Immature natural killer cell (primary cell): ENCODE data around the gene SPRR3. TPM values are rescaled to one million over a fixed set of nuclear protein-coding genes. Genes with fewer than 3 reads are reported as not detected.

Experiments used
- DNase-seq, 3 donors: peaks; one replicate each; pipeline ENCODE4 v3.0.0; 2022; ENCODE audit warnings: mixed read lengths in 1 of 3
- H3K27ac Mint-ChIP-seq, 6 donors: one replicate each; pipeline ENCODE4 v1.8.0; 2020; ENCODE audit warnings: mixed read lengths in 6 of 6, mild to moderate bottlenecking in 5 of 6, inconsistent platforms in 4 of 6, moderate library complexity in 3 of 6
- H3K27me3 Mint-ChIP-seq, 3 donors: one replicate each; pipeline ENCODE4 v1.8.0; 2020 to 2021; ENCODE audit warnings: low read depth in 3 of 3, mild to moderate bottlenecking in 3 of 3, mixed read lengths in 3 of 3, moderate library complexity in 3 of 3, inconsistent platforms in 1 of 3
- H3K36me3 Mint-ChIP-seq, 3 donors: one replicate each; pipeline ENCODE4 v1.8.0; 2020; ENCODE audit warnings: mixed read lengths in 3 of 3, inconsistent platforms in 2 of 3, mild to moderate bottlenecking in 2 of 3
- H3K4me1 Mint-ChIP-seq, 2 donors: one replicate each; pipeline ENCODE4 v1.8.0; 2020; ENCODE audit warnings: inconsistent platforms in 2 of 2, mild to moderate bottlenecking in 2 of 2, mixed read lengths in 2 of 2, moderate library complexity in 1 of 2
- H3K4me3 Mint-ChIP-seq, 5 donors: one replicate each; pipeline ENCODE4 v1.8.0; 2020; ENCODE audit warnings: mild to moderate bottlenecking in 5 of 5, mixed read lengths in 5 of 5, inconsistent platforms in 3 of 5, moderate library complexity in 3 of 5
- H3K9me3 Mint-ChIP-seq, 6 donors: one replicate each; pipeline ENCODE4 v1.8.0; 2020; ENCODE audit warnings: mild to moderate bottlenecking in 6 of 6, mixed read lengths in 6 of 6, inconsistent platforms in 4 of 6, moderate library complexity in 3 of 6
- polyA plus RNA-seq, 3 donors: library from polyadenylated mRNA; unstranded; fragments of 300-500 nt; fragmentation: Illumina TruSeq; gene quantifications; one replicate each; pipeline ENCODE4 v1.2.3, GENCODE V29; 2021

SPRR3 gene
- not detected for polyA plus RNA-seq

- Mint-ChIP-seq H3K36me3 (no peaks in the 10 kb centered on the region), H3K4me1 (no peaks in the 10 kb centered on the region), H3K27me3 (peaks cover 0 to 8% (median 4%) of the 10 kb centered on the region in 3 donors), H3K27ac (no peak within 1 kb of the TSS), H3K9me3 (no peaks in the 10 kb centered on the region), H3K4me3 (no peak within 1 kb of the TSS)
- no peak for DNase-seq
Observed at GRCh38 chr1:153001382-153001781, at the start of gene SPRR3. SPRR3 (plus strand) TSS chr1:153001749; CDS start chr1:153003021, 1,272 bp downstream.

DNA sequence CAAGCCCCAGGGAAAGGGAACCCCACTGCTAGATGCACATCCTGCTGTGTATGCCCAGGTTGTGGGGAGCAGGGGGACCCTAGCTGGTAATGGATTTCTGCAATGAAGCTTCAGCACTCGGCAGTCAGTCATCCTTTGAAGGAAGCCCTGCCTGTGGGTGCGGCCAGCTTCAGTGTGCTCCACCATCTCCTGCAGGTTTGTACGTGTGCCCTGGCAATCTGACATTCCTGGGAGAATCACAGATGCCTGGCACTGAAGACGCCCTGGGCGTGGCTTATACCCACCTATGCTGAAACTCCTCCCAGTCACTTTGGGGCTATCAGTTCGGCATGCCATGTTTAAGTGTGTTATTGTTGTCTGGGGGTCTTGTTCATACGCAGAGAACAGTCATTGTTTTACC, 47.8 kb upstream of the SPRR3 start:
- no peaks in the 10 kb centered on the region for H3K9me3 Mint-ChIP-seq
- H3K36me3 Mint-ChIP-seq, result no peaks in the 10 kb centered on the region
- no peak for DNase-seq
- no peaks in the 10 kb centered on the region for H3K4me1 Mint-ChIP-seq
- H3K27ac Mint-ChIP-seq, result no peak overlapping the region
- H3K4me3 Mint-ChIP-seq, result no peak overlapping the region
- H3K27me3 Mint-ChIP-seq, result peaks cover under 1 to 5% (median 3%) of the 10 kb centered on the region in 3 donors

GRCh38 chr1:152954436-152954835, 47.1 kb upstream of the SPRR3 start:
- no peak overlapping the region for H3K27ac Mint-ChIP-seq
- no peak for DNase-seq
- H3K4me3 Mint-ChIP-seq, result no peak overlapping the region
- H3K27me3 Mint-ChIP-seq, result peaks cover 2 to 5% (median 5%) of the 10 kb centered on the region in 3 donors
- H3K4me1 Mint-ChIP-seq, result no peaks in the 10 kb centered on the region
- no peaks in the 10 kb centered on the region for H3K9me3 Mint-ChIP-seq
- H3K36me3 Mint-ChIP-seq, result no peaks in the 10 kb centered on the region

- no peak for DNase-seq
- H3K36me3 Mint-ChIP-seq, result no peaks in the 10 kb centered on the region
- no peak overlapping the region for H3K27ac Mint-ChIP-seq
- H3K4me3 Mint-ChIP-seq, result no peak overlapping the region
- H3K4me1 Mint-ChIP-seq, result peaks cover 0 to 1% of the 10 kb centered on the region in 2 donors
- no peaks in the 10 kb centered on the region for H3K9me3 Mint-ChIP-seq
- H3K27me3 Mint-ChIP-seq, result peaks cover 4 to 7% (median 6%) of the 10 kb centered on the region in 3 donors
Observed at GRCh38 chr1:152957561-152957960, 44.0 kb upstream of the SPRR3 start.

- no peak for DNase-seq
- peaks cover 4 to 9% (median 7%) of the 10 kb centered on the region in 3 donors for H3K27me3 Mint-ChIP-seq
- H3K4me1 Mint-ChIP-seq, result peaks cover 0 to 1% of the 10 kb centered on the region in 2 donors
- no peak overlapping the region for H3K27ac Mint-ChIP-seq
- no peak overlapping the region for H3K4me3 Mint-ChIP-seq
- no peaks in the 10 kb centered on the region for H3K36me3 Mint-ChIP-seq
- H3K9me3 Mint-ChIP-seq, result no peaks in the 10 kb centered on the region
Observed at GRCh38 chr1:152959273-152959672, 42.3 kb upstream of the SPRR3 start.

DNA sequence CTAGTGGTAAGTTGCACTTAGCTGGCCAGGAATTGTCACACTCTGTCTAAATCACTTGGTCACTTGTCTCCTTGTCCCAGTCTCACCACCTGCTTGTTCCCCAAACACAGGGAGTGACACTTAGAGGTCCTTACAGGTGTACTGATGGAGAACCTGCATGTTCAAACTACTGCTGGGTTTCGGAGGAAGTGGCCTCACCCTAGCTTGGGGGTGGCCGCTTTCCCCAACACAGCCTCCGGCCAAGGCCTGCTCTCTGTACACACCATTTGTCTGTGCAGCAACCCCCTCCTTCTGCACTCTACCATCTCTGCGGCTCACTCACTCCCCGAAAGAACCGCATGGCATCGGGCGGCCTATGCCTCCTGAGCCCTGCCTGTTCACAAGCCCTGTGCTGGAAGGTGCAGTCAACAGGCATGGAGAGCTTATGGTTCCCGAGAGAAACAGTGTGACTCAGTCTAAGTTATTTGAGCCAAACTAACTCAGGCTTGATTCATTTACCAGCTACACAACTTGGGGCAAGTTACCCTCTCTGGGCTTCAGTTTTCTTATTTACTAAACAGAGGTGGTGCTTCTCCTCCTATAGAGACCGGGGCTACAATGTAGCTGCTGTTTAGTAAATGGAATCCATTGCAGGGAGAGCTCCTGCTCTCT, 41.6 kb upstream of the SPRR3 start:
- Mint-ChIP-seq H3K9me3 (peaks cover 0 to 1% (median 0%) of the 10 kb centered on the region in 6 donors), H3K4me1 (peaks cover 0 to 1% of the 10 kb centered on the region in 2 donors), H3K36me3 (no peaks in the 10 kb centered on the region), H3K4me3 (no peak overlapping the region), H3K27me3 (peaks cover 4 to 8% (median 7%) of the 10 kb centered on the region in 3 donors), H3K27ac (no peak overlapping the region)
- DNase-seq, result no peak

DNA sequence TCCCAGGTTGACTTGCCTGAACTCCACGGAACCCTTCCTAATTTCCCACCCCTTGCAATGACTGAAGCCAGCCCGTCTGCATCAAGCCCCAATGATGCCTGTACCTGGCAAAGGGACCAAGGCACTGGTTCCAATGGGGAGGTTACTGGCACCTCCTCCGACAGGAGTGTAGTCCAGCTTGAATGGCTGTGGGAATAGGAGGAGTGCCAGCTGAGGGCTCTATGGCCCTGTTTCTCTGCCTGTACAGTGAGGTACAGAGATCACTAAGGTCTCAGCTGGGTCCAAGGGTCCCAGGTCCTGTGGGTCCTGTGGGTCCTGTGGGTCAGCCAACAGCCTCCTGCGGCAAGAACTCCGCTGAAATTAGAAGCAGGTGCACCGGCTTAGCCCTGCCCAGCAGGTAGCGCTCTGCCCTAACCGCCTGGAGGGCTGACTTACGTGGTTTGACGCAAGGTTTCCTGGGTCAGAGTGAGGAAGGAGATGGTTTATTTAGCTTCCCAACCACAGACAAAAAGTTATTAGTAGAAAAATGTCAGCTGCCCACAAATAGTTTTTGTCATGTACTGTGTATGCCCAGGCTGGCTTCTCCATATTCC, 41.0 kb upstream of the SPRR3 start:
- Mint-ChIP-seq H3K27ac (no peak overlapping the region), H3K4me1 (peaks cover 0 to 1% of the 10 kb centered on the region in 2 donors), H3K9me3 (peaks cover 0 to 1% (median 0%) of the 10 kb centered on the region in 6 donors), H3K4me3 (no peak overlapping the region), H3K36me3 (no peaks in the 10 kb centered on the region), H3K27me3 (peaks cover 4 to 8% (median 8%) of the 10 kb centered on the region in 3 donors)
- DNase-seq, result no peak

DNA sequence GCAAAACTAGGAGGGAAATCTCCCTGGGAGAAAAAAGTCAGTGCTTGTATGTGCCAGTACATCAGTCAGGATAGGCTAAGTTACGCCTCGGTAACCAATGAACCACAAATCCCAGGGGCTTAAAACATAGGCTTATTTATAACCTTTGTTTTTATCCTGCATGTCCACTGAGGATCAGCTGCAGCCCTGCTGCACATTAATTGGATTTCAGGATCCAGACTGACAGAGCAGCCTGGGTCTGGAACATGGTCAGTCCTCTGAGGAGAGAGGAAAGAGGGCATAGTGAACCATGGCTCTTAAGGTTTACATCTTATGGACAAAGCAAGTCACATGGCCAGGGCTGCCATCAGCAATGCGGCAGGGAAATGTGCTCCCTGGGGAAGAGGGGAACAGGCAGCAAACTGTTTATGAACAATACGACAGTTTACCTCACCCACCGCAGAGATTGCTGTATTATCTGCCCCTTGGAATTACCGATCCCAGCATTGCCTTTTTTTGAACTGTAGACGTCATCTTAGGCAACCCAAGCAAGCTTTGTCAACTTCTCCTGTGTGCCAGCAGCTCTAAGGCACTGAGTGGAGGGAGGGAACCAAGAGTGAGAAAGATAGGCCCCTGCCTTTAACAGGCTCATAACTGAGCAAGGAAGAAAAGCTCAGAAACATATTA, 40.2 kb upstream of the SPRR3 start:
- Mint-ChIP-seq H3K36me3 (no peaks in the 10 kb centered on the region), H3K4me3 (no peak overlapping the region), H3K4me1 (peaks cover 0 to 1% of the 10 kb centered on the region in 2 donors), H3K27me3 (peaks cover 4 to 8% (median 8%) of the 10 kb centered on the region in 3 donors), H3K27ac (no peak overlapping the region), H3K9me3 (peaks cover 0 to 1% (median 0%) of the 10 kb centered on the region in 6 donors)
- no peak for DNase-seq

GRCh38 chr1:152962876-152963415, 38.6 kb upstream of the SPRR3 start:
- no peak overlapping the region for H3K4me3 Mint-ChIP-seq
- no peak overlapping the region for H3K27ac Mint-ChIP-seq
- H3K9me3 Mint-ChIP-seq, result peaks cover 0 to 1% (median 0%) of the 10 kb centered on the region in 6 donors
- no peak for DNase-seq
- no peaks in the 10 kb centered on the region for H3K36me3 Mint-ChIP-seq
- peaks cover 6 to 8% (median 8%) of the 10 kb centered on the region in 3 donors for H3K27me3 Mint-ChIP-seq
- peaks cover 0 to 1% of the 10 kb centered on the region in 2 donors for H3K4me1 Mint-ChIP-seq

DNA sequence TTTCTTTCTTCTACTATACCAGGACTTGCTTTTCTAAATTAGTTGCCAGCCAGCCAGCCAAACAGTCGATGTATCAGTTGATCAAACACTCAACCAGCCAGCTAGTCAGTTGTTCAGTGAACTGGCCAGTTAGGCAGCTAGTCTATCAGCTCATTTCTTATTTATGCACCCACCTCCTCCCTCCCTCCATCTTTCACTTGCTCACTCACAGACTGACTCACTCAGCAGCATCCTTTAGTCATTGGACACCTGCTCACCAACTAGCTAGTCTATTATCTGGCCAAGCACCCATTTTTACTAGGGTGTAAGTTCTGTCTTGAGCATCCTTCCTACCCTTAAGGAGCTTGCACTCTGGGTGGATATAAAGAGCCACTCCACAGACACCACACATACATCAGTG, 37.0 kb upstream of the SPRR3 start:
- H3K4me3 Mint-ChIP-seq, result no peak overlapping the region
- no peak for DNase-seq
- peaks cover 0 to 1% (median 0%) of the 10 kb centered on the region in 6 donors for H3K9me3 Mint-ChIP-seq
- no peak overlapping the region for H3K27ac Mint-ChIP-seq
- H3K36me3 Mint-ChIP-seq, result no peaks in the 10 kb centered on the region
- peaks cover 0 to 1% of the 10 kb centered on the region in 2 donors for H3K4me1 Mint-ChIP-seq
- H3K27me3 Mint-ChIP-seq, result peaks cover 4 to 8% (median 6%) of the 10 kb centered on the region in 3 donors

GRCh38 chr1:152965853-152966252, 35.7 kb upstream of the SPRR3 start:
- Mint-ChIP-seq H3K36me3 (no peaks in the 10 kb centered on the region), H3K4me1 (peaks cover 0 to 1% of the 10 kb centered on the region in 2 donors), H3K27me3 (peaks cover 2 to 8% (median 3%) of the 10 kb centered on the region in 3 donors), H3K27ac (no peak overlapping the region), H3K4me3 (no peak overlapping the region), H3K9me3 (peaks cover 0 to 1% (median 0%) of the 10 kb centered on the region in 6 donors)
- no peak for DNase-seq

GRCh38 chr1:152967201-152967600, 34.3 kb upstream of the SPRR3 start:
- no peaks in the 10 kb centered on the region for H3K36me3 Mint-ChIP-seq
- peaks cover 2 to 9% (median 4%) of the 10 kb centered on the region in 3 donors for H3K27me3 Mint-ChIP-seq
- no peak overlapping the region for H3K4me3 Mint-ChIP-seq
- no peaks in the 10 kb centered on the region for H3K4me1 Mint-ChIP-seq
- no peak for DNase-seq
- H3K27ac Mint-ChIP-seq, result no peak overlapping the region
- peaks cover 0 to 1% (median 0%) of the 10 kb centered on the region in 6 donors for H3K9me3 Mint-ChIP-seq

DNA sequence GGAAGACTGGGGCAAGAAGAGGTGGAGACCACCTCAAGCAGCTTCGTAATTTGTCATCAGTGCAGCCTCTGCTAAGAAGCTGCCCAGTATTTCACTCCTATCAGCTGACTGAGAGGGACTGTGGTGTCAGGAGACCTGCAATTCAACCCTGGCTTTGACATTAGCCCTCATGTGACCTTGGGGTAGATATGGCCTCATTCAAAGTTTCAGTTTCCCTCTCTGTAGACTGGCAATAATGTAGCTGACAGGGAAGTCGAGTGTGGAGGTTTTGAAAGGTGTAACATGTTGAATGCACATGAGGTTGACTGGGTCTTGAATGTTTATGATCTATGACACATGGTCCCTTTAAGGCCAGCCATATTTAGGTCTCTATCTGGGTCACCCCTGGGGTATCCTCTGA, 33.3 kb upstream of the SPRR3 start:
- Mint-ChIP-seq H3K36me3 (no peaks in the 10 kb centered on the region), H3K9me3 (peaks cover 0 to 1% (median 0%) of the 10 kb centered on the region in 6 donors)
- no peak for DNase-seq

GRCh38 chr1:152969036-152969435, 32.5 kb upstream of the SPRR3 start:
- peaks cover 2 to 9% (median 4%) of the 10 kb centered on the region in 3 donors for H3K27me3 Mint-ChIP-seq
- H3K4me3 Mint-ChIP-seq, result no peak overlapping the region
- peaks cover 0 to 1% (median 0%) of the 10 kb centered on the region in 6 donors for H3K9me3 Mint-ChIP-seq
- no peak for DNase-seq
- H3K4me1 Mint-ChIP-seq, result no peaks in the 10 kb centered on the region
- no peak overlapping the region for H3K27ac Mint-ChIP-seq
- no peaks in the 10 kb centered on the region for H3K36me3 Mint-ChIP-seq

More for the DNA sequence above, 33.3 kb upstream of the SPRR3 start:
- H3K27ac Mint-ChIP-seq, result no peak overlapping the region
- H3K4me1 Mint-ChIP-seq, result no peaks in the 10 kb centered on the region
- peaks cover 2 to 9% (median 4%) of the 10 kb centered on the region in 3 donors for H3K27me3 Mint-ChIP-seq
- no peak overlapping the region for H3K4me3 Mint-ChIP-seq
